Activated effector memory CD4-positive, alpha-beta T cell treated with Interleukin-2 at 50 U/mL for 16 hours (primary cell): ENCODE results near the gene PLEKHO1.
A peak's percentile ranks its signal among the peaks of the same experiment; 100 is the strongest.

Experiments used
- DNase-seq: peaks from one replicate; pipeline ENCODE4 v3.0.0-alpha.2; 2020

Gene PLEKHO1

GRCh38 chr1:150150133-150151021 is 661 bp downstream of the PLEKHO1 start:
- DNase-seq, result peak; percentile 25

- DNase-seq, result peak; percentile 80
Observed at GRCh38 chr1:150151291-150152181, 1.8 kb downstream of the PLEKHO1 start.

- DNase-seq, result no peak
Observed at GRCh38 chr1:150152182-150152536, 2.4 kb downstream of the PLEKHO1 start.

DNA sequence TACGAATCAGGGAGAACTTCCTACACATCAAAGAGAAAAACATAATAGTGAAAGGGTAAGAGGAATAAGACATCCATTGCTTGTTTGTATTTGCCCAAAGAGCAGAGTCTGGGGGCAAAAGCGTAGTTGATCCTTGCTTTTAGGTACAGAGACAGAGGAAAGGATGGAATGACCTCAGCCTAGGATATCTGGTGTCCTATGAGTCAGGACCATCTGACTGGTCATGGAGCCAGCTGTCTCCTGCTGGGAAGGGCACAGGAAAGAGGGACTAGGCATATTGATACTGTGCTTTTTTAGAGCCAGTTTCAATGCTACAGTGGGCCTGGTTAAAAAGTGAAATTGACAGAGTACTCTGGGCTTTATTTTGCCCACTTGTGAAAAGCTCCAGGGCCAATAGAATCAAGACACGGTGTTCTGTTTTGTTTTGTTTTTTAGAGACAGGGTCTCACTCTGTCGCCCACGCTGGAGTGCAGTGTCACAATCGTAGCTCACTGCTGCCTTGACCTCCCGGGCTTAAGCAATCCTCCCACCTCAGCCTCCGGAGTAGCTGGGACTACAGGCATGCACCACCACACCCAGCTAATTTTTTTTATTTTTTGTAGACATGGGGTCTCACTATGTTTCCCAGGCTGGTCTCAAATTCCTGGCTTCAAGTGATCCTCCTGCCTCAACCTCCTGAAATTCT is 3.2 kb downstream of the PLEKHO1 start:
- no peak for DNase-seq

DNA sequence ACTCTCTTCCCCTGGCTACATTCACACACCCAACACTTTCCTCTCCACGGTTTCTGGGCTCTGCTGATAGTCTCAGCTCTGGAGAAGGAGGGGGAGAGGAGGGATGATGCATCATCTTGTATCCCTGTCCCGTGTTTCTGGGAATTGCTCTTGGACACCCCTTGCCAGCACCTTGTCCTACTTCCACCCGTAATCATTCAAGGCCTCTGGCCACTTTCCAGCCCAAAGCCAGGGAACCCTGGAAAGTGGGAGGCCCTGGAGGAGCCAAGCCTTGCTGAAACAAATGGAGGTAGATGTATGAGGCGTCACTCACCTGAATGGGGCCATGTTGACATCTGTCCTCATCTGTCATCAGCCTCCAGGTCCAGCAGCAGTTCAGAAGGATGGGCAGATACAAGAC is 4.4 kb downstream of the PLEKHO1 start:
- no peak for DNase-seq

- no peak for DNase-seq
Observed at GRCh38 chr1:150155413-150156071, 5.8 kb downstream of the PLEKHO1 start.

DNA sequence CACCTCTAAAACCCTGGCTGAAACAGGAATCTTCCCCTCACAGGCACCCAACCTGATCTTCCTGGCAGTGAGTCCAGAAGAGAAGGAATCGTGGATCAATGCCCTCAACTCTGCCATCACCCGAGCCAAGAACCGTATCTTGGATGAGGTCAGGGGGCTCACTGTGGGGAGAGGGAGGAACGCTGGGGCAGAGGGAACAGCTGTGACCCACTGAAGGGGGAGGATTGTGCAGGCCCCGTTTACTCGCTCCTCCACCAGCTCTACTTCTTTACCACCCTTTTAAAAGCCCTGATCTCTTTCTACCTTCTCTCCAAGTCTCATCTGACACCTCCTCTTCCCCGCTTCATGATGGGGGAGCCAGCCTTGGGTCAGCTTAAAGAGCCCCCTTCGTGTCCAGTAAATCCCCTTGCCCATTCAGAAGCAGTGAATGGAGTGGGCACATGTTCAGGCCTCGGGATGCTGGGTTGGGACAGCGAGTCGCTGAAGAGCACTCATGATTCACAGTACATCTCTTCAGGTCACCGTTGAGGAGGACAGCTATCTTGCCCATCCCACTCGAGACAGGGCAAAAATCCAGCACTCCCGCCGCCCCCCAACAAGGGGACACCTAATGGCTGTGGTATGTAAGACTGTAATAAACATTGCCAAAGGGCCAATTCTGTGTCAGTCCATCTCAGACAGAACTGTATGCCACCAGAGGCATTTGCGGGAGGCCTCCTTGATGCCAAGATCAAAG is 7.3 kb downstream of the PLEKHO1 start:
- DNase-seq, result no peak

DNA sequence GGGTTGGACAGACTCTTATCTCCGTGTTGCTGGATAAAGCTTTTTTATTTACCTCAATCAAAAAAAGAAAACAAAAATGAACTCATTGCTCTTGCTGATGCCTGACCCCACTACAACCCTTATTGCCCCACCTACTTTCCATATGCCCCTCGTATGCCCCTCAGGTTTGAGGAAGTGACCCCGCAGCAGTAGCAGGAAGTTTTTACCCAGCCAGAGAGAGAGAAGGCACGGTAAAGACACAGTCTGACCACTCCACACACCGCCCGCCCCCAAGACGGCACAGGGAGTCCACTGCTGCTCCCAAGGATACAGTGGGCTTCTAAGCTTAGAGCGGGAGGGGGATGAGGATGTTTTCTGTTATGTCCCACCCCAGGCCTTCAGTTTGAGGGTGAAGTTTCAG is 9.8 kb downstream of the PLEKHO1 start:
- no peak for DNase-seq

DNA sequence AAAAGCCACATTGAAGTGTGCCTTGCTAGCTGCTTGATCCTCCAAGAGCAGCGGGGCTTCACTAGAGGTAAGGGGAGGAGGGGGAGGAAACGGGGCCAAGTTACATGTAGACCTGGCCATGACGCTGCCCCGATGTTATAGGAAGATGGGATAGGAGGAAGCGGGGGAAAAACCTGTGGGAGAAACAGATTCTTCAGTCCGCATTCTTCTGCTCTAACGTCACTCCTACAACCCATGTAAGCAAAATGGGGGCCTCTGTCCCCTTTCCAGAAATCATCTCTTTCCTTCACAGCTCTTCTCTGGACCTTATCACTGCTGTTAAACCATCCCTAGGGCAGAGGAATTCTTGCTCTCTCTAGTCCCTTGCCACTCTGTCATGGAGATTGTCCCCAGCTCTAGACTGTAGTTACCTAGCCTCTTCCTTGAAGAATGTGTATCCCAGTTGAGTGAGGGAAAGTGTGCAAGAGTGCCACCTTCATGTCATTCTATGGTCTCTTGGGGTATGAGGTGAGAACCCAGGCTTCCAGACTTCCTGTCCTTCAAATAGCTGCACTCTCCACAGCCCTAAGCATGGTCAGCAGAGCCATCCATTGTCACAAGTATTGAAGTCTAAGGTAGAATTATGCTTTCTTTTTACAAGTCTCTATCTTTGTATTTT is 11.4 kb downstream of the PLEKHO1 start:
- DNase-seq, result no peak

GRCh38 chr1:150161747-150162581 is 12.2 kb downstream of the PLEKHO1 start:
- DNase-seq, result no peak

- no peak for DNase-seq
Observed at GRCh38 chr1:150162582-150162861, 12.8 kb downstream of the PLEKHO1 start.

DNA sequence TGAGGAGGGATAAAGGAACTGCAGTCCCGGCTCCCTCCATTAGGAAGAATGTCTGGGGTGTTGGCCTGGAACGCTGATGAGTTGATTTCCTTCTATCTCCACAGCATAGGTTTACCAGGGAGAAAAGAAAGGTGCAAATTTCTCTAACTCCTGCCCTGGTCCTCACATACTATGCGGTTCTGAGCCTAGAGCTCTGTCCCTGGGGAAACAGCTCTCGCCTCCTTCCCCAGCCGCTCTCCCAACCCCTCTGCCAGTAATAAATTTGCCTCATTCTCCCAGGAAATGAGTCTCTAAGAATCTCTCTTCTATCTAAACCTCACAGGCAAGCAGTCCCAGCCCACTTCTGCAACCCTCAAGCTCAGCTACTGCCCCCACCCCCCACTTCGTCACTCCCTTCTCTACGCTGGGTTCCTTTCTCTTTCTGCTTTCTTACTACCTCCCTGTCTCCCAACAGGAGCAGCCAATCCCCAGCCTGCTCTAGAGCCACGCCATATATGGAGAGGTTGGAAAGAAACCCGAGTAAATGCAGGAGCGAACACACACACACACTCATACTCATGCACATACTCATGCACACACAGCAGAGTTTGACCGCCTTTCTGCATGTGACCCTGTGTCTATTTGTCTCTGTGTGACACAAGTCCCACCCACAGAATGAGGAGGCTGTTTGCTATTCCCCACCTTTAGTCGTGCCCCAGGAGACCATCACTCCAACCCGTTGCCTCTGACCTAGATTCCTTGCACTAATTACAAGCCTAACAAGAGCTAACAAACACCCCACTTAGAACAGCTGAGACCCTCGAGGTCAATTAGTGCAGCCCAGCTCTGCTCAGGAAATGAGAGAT is 13.4 kb downstream of the PLEKHO1 start:
- DNase-seq, result no peak

DNA sequence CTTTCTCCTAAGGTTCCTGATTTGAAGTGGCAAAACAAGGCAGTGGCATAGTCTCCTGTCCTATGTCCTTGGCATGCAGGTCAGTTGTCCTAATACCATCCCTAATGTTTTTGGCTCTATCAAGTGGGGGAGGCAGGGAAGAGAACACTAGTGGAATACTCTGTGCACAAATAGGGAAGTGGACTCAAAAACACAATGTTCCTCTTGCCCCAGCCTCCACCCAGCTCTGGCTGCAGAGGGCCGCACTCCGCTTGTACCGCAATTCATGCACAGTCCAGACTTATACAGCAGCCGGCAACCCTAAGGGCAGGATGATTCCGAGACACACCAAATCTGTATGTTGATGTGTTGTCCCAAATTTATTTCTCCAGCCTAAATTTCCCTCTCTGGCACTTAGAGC is 14.5 kb downstream of the PLEKHO1 start:
- DNase-seq, result no peak

- DNase-seq, result no peak
Observed at GRCh38 chr1:150164779-150165178, 15.1 kb downstream of the PLEKHO1 start.

- peak; percentile 40 for DNase-seq
Observed at GRCh38 chr1:150165622-150166612, 16.2 kb downstream of the PLEKHO1 start.

- DNase-seq, result peak; percentile 26
Observed at GRCh38 chr1:150168960-150169601, 19.4 kb downstream of the PLEKHO1 start.

GRCh38 chr1:150171801-150172200 is 22.1 kb downstream of the PLEKHO1 start:
- no peak for DNase-seq

- no peak for DNase-seq
Observed at GRCh38 chr1:150173141-150173585, 23.4 kb downstream of the PLEKHO1 start.
